DOHH2 (cell line): ENCODE data around the gene ATAD2B.
"Not testable (repeated sequence)": the region's sequence is repeated elsewhere in the genome, so short reads cannot be mapped to it uniquely, and the experiment has no call there.

Experiments used
- H3F3A ChIP-seq: fragments of 200-600 bp; sonication (generic), shearing (Covaris generic); 2 replicates; pipeline ENCODE4 v1.6.0; 2016; ENCODE audit warnings: antibody characterized with exemption, mild to moderate bottlenecking; ENCODE audit not compliant: control insufficient read depth, insufficient read depth
- H3K27ac ChIP-seq: fragments of 200-600 bp; sonication (generic); 2 replicates; pipeline ENCODE4 v1.5.1; 2014; ENCODE audit warnings: low read depth, mild to moderate bottlenecking, low read length, moderate library complexity
- H3K27me3 ChIP-seq: fragments of 200-600 bp; sonication (generic); 2 replicates; pipeline ENCODE4 v1.6.1; 2014; ENCODE audit warnings: mild to moderate bottlenecking, low read length, mixed read lengths; ENCODE audit not compliant: control insufficient read depth
- H3K36me3 ChIP-seq: fragments of 200-600 bp; sonication (generic); 2 replicates; pipeline ENCODE4 v1.6.1; 2014; ENCODE audit warnings: mild to moderate bottlenecking, low read length, moderate library complexity, mixed read lengths; ENCODE audit not compliant: control insufficient read depth
- H3K4me1 ChIP-seq: fragments of 200-600 bp; sonication (generic); 2 replicates; pipeline ENCODE4 v1.6.1; 2014; ENCODE audit warnings: mild to moderate bottlenecking, low read length, mixed read lengths; ENCODE audit not compliant: control insufficient read depth
- H3K4me2 ChIP-seq: fragments of 200-600 bp; sonication (generic); 2 replicates; pipeline ENCODE4 v1.6.0; 2014; ENCODE audit warnings: mild to moderate bottlenecking, low read length, moderate library complexity
- H3K4me3 ChIP-seq: fragments of 200-600 bp; sonication (generic); 2 replicates; pipeline ENCODE4 v1.5.1; 2014; ENCODE audit warnings: mild to moderate bottlenecking, low read length, mixed read lengths
- H3K79me2 ChIP-seq: fragments of 200-600 bp; sonication (generic); 2 replicates; pipeline ENCODE4 v1.6.1; 2014; ENCODE audit warnings: mild to moderate bottlenecking, low read length, mixed read lengths; ENCODE audit not compliant: control insufficient read depth
- H3K9me2 ChIP-seq: fragments of 200-600 bp; sonication (generic); replicated peaks from 2 replicates; pipeline ENCODE4 v1.6.1; 2014; ENCODE audit warnings: mild to moderate bottlenecking, low read length, mixed read lengths; ENCODE audit not compliant: control insufficient read depth
- H3K9me3 ChIP-seq: fragments of 200-600 bp; sonication (generic); 2 replicates; pipeline ENCODE4 v1.6.1; 2014; ENCODE audit warnings: antibody characterized with exemption, low read length, mixed read lengths; ENCODE audit not compliant: control insufficient read depth, insufficient read depth
- H4K20me1 ChIP-seq: fragments of 200-600 bp; sonication (generic); 2 replicates; pipeline ENCODE4 v1.6.0; 2014; ENCODE audit warnings: low read depth, mild to moderate bottlenecking, antibody characterized with exemption, low read length, moderate library complexity; ENCODE audit not compliant: control insufficient read depth, insufficient read depth
- EZH2phosphoT487 ChIP-seq: fragments of 200-600 bp; sonication (generic); IDR thresholded peaks from 2 replicates; pipeline ENCODE4 v1.6.1; 2017; ENCODE audit warnings: borderline replicate concordance, mild to moderate bottlenecking, antibody characterized with exemption, low read length, moderate library complexity, mixed read lengths
- TF ChIP-seq, protein P1 (sequence below): fragments of 200-600 bp; sonication (generic); IDR thresholded peaks from one replicate; pipeline ENCODE4 v1.5.1; 2014; ENCODE audit warnings: antibody characterized with exemption, mild to moderate bottlenecking, low read depth, low read length; ENCODE audit not compliant: poor library complexity, severe bottlenecking

ATAD2B gene

DNA sequence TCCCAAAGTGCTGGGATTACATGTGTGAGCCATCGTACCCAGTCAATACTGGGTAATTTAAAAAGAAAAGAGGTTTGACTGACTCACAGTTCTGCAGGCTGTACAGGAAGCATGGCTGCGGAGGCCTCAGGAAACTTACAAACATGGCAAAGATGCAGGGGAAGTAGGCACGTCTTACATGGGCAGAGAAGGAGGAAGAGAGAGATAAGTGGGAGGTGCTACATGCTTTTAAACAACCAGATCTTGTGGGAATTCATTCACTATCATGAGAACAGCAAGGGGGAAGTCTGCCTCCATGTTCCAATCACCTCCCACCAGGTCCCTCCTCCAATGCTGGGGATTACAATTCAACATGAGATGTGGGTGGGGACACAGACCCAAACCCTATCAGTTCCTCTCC lies 192.5 kb downstream of the ATAD2B start:
- no peaks in the 10 kb centered on the region for H3K9me3 ChIP-seq
- H3K27me3 ChIP-seq = no peaks in the 10 kb centered on the region
- no peaks in the 10 kb centered on the region for H3K79me2 ChIP-seq
- TF ChIP-seq, protein P1, sequence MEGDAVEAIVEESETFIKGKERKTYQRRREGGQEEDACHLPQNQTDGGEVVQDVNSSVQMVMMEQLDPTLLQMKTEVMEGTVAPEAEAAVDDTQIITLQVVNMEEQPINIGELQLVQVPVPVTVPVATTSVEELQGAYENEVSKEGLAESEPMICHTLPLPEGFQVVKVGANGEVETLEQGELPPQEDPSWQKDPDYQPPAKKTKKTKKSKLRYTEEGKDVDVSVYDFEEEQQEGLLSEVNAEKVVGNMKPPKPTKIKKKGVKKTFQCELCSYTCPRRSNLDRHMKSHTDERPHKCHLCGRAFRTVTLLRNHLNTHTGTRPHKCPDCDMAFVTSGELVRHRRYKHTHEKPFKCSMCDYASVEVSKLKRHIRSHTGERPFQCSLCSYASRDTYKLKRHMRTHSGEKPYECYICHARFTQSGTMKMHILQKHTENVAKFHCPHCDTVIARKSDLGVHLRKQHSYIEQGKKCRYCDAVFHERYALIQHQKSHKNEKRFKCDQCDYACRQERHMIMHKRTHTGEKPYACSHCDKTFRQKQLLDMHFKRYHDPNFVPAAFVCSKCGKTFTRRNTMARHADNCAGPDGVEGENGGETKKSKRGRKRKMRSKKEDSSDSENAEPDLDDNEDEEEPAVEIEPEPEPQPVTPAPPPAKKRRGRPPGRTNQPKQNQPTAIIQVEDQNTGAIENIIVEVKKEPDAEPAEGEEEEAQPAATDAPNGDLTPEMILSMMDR = no peak
- TF ChIP-seq EZH2phosphoT487 = no peak
- H3K36me3 ChIP-seq = no peaks in the 10 kb centered on the region
- no peak overlapping the region for H3K4me2 ChIP-seq
- H3K4me3 ChIP-seq = no peak overlapping the region
- H4K20me1 ChIP-seq = no peaks in the 10 kb centered on the region
- H3F3A ChIP-seq = no peaks in the 10 kb centered on the region
- no peak overlapping the region for H3K27ac ChIP-seq
- H3K4me1 ChIP-seq = no peaks in the 10 kb centered on the region
- H3K9me2 ChIP-seq = no peaks in the 10 kb centered on the region

- not testable (repeated sequence) for H3K4me1 ChIP-seq, H4K20me1 ChIP-seq, H3K27me3 ChIP-seq, H3K27ac ChIP-seq, H3K9me2 ChIP-seq, H3K4me3 ChIP-seq, H3K9me3 ChIP-seq, H3F3A ChIP-seq, H3K36me3 ChIP-seq, H3K79me2 ChIP-seq, H3K4me2 ChIP-seq
These were observed 203.9 kb downstream of the ATAD2B start for GRCh38 chr2:23723029-23723428.

- Histone ChIP-seq H3K4me2 (no peak overlapping the region), H3K79me2 (no peaks in the 10 kb centered on the region), H3K27me3 (no peaks in the 10 kb centered on the region), H3K4me1 (no peaks in the 10 kb centered on the region), H3K9me3 (peaks cover 5% of the 10 kb centered on the region; the same call in 1 of the 2 replicates), H3K9me2 (no peaks in the 10 kb centered on the region), H3K4me3 (no peak overlapping the region), H3K36me3 (no peaks in the 10 kb centered on the region), H3K27ac (no peak overlapping the region), H3F3A (no peaks in the 10 kb centered on the region), H4K20me1 (no peaks in the 10 kb centered on the region)
- TF ChIP-seq, protein P1 = no peak
- no peak for TF ChIP-seq EZH2phosphoT487
These were observed 204.7 kb downstream of the ATAD2B start for GRCh38 chr2:23722255-23722654.

DNA sequence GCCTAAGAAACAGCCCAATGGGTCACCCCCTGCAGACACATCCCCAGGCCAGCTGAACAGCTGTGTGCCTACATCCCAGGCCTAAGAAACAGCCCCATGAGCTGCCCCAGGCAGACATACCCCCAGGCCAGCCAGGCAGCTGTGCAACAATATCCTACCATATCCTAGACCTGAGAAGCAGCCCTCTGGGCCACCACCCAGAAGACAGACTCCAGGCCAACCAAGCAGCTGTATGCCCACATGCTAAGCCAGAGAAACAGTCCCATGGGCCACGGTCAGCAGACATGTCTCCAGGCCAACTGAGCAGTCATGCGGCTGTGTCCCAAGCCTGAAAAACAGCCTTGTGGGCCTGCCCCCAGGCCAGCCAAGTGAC lies 205.5 kb downstream of the ATAD2B start:
- no peak for TF ChIP-seq EZH2phosphoT487
- no peaks in the 10 kb centered on the region for H4K20me1 ChIP-seq
- H3K27me3 ChIP-seq = no peaks in the 10 kb centered on the region
- H3K36me3 ChIP-seq = no peaks in the 10 kb centered on the region
- H3K9me3 ChIP-seq = peaks cover 5% of the 10 kb centered on the region; the same call in 1 of the 2 replicates
- H3K27ac ChIP-seq = no peak overlapping the region
- H3K79me2 ChIP-seq = no peaks in the 10 kb centered on the region
- H3K9me2 ChIP-seq = no peaks in the 10 kb centered on the region
- H3K4me1 ChIP-seq = no peaks in the 10 kb centered on the region
- no peak overlapping the region for H3K4me2 ChIP-seq
- no peak overlapping the region for H3K4me3 ChIP-seq
- H3F3A ChIP-seq = no peaks in the 10 kb centered on the region
